Measurements from ENCODE around the gene STRADB. TPM values are rescaled to one million over a fixed set of nuclear protein-coding genes. Genes with fewer than 3 reads are reported as not detected.

Gene STRADB
- total RNA-seq, 1 experiment from 2014 or later, result 17.4 TPM

DNA sequence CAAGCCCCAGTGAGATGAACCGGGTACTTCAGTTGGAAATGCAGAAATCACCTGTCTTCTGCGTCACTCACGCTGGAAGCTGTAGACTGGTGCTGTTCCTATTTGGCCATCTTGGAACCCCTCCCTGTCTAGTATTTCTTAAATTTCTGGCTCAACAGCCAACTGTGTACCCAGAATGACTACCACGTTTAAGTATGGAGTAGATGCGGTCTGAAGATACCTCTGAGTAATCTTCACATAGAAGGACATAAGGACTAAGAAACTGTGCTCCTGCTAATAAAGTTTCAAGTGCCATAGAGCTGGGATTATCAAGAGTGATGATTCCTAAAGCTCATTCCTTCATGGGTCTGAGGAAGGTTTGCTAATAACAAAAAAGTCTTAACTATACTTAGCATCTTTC lies 20.7 kb upstream of the STRADB start (continued):
- TF ChIP-seq, protein P1, sequence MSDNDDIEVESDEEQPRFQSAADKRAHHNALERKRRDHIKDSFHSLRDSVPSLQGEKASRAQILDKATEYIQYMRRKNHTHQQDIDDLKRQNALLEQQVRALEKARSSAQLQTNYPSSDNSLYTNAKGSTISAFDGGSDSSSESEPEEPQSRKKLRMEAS (IDR thresholded peaks at IDR 0.05), result no peak
- no peak for TF ChIP-seq SP1 (IDR thresholded peaks at IDR 0.05; ENCODE audit: low read depth)
- TF ChIP-seq FOSL1 (IDR thresholded peaks at IDR 0.05; ENCODE audit: low read depth), result no peak
- TF ChIP-seq TCF7L2 (IDR thresholded peaks at IDR 0.05; ENCODE audit: borderline replicate concordance, extremely low read depth, insufficient read depth, insufficient read length), result no peak
- no peak for TF ChIP-seq ELF1 (IDR thresholded peaks at IDR 0.05; ENCODE audit: borderline replicate concordance, low read depth)
- no peak for TF ChIP-seq POLR2AphosphoS5 (IDR thresholded peaks at IDR 0.05; ENCODE audit: low read depth, low read length)
- no peak for TF ChIP-seq SIN3A (IDR thresholded peaks at IDR 0.05; ENCODE audit: low read depth)
- TF ChIP-seq POLR2A (IDR thresholded peaks at IDR 0.05; ENCODE audit: borderline replicate concordance, extremely low read depth, insufficient read depth, insufficient read length), result no peak

DNA sequence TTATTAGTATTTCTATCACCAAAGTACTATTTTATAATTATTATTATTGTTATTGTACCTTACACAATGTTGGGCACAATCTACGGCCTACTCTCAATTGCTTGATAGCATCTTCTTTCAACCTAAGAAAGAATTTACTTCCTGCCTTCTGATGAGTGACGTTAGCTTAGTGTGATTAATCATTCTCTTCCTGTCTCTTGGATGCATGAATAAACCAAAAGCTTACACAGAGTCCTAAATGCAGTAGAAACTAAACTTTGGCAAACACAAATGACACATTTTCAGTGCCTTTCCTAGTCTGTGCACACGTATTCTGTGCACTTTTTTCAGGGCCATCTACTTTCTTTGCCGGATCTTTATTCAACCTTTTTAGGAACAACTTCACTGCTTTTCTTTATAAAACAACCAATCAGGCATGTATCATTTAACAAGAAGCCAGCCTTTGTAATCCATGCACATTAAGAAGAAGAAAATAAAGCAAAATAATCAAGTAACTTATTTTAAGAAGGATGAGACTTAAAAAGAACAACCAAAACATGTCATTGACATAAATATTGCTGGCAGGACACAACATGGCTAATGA lies 19.4 kb upstream of the STRADB start:
- Histone ChIP-seq H3K4me3 (replicated peaks in 1 of 2; ENCODE audit: low read depth in 1 of 2, low read length in 2 of 2) (no peak overlapping the region), H3K4me1 (ENCODE audit: control insufficient read depth in 1 of 2, insufficient read depth in 2 of 2, low read length in 2 of 2) (no peaks in the 10 kb centered on the region), H3K9me2 (ENCODE audit: insufficient read depth) (no peaks in the 10 kb centered on the region), H3K27me3 (ENCODE audit: insufficient read depth, low read length) (no peaks in the 10 kb centered on the region), H3K4me2 (ENCODE audit: low read length) (no peak overlapping the region), H4K20me1 (ENCODE audit: insufficient read depth) (no peaks in the 10 kb centered on the region), H3K27ac (ENCODE audit: low read depth, low read length) (no peak overlapping the region), H3K9me3 (ENCODE audit: control insufficient read depth in 1 of 2, insufficient read depth in 1 of 2, low read depth in 1 of 2, low read length in 2 of 2) (no peaks in the 10 kb centered on the region), H3K36me3 (ENCODE audit: control insufficient read depth in 1 of 2, insufficient read depth in 2 of 2, low read length in 2 of 2) (no peaks in the 10 kb centered on the region), H3K9ac (ENCODE audit: low read length) (no peak overlapping the region), H2AFZ (ENCODE audit: low read depth, low read length, poor library complexity, severe bottlenecking) (no peak overlapping the region), H3K79me2 (ENCODE audit: insufficient read depth, low read length) (no peaks in the 10 kb centered on the region; the same call in 1 of the 2 replicates)
- TF ChIP-seq SRF (IDR thresholded peaks at IDR 0.05; ENCODE audit: low read depth) (no peak), FOSL1 (IDR thresholded peaks at IDR 0.05; ENCODE audit: low read depth) (no peak), ELF1 (IDR thresholded peaks at IDR 0.05; ENCODE audit: borderline replicate concordance, low read depth) (no peak), SIN3A (IDR thresholded peaks at IDR 0.05; ENCODE audit: low read depth) (no peak), CBX3 (IDR thresholded peaks at IDR 0.05; ENCODE audit: low read depth) (no peak), ZNF274 (IDR thresholded peaks at IDR 0.05; ENCODE audit: low read depth, low read length) (no peak), CEBPB (IDR thresholded peaks at IDR 0.05; ENCODE audit: low read depth) (no peak), ZFX (IDR thresholded peaks at IDR 0.05) (no peak), POLR2A (IDR thresholded peaks at IDR 0.05; ENCODE audit: borderline replicate concordance, extremely low read depth, insufficient read depth, insufficient read length) (no peak), RAD21 (IDR thresholded peaks at IDR 0.05; ENCODE audit: low read depth) (no peak), EGR1 (IDR thresholded peaks at IDR 0.05; ENCODE audit: low read depth) (no peak)
- TF ChIP-seq, protein P2, sequence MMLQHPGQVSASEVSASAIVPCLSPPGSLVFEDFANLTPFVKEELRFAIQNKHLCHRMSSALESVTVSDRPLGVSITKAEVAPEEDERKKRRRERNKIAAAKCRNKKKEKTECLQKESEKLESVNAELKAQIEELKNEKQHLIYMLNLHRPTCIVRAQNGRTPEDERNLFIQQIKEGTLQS (IDR thresholded peaks at IDR 0.05), result no peak
- RAD21 ChIA-PET (ENCODE audit: low non-redundant PET in 1 of 2, low total read pairs in 2 of 2, uncharacterized antibody in 2 of 2, unreplicated experiment in 2 of 2), result no interaction called here
- no TSS peak for BruUV-seq (replicated peaks)
- CTCF ChIA-PET, result no interaction called here
- no peak for DNase-seq (ENCODE audit: low read depth, low spot score)
- intact Hi-C loops (cut with micrococcal nuclease), result no loop called here
- POLR2A ChIA-PET, result no interaction called here
- no peak for ATAC-seq

Measured in HCT116 (cell line).